GDM1 (cell line): ENCODE measurements around the gene CPLX1.
"Not testable (repeated sequence)": the region's sequence is repeated elsewhere in the genome, so short reads cannot be mapped to it uniquely, and the experiment has no call there.

ENCODE experiments used
- DNase-seq: peaks from one replicate; lab custom pipeline; 2025; lab: John Stamatoyannopoulos, UW

CPLX1 gene

GRCh38 chr4:819401-820229 lies 6.3 kb downstream of the CPLX1 start:
- DNase-seq, result no peak

DNA sequence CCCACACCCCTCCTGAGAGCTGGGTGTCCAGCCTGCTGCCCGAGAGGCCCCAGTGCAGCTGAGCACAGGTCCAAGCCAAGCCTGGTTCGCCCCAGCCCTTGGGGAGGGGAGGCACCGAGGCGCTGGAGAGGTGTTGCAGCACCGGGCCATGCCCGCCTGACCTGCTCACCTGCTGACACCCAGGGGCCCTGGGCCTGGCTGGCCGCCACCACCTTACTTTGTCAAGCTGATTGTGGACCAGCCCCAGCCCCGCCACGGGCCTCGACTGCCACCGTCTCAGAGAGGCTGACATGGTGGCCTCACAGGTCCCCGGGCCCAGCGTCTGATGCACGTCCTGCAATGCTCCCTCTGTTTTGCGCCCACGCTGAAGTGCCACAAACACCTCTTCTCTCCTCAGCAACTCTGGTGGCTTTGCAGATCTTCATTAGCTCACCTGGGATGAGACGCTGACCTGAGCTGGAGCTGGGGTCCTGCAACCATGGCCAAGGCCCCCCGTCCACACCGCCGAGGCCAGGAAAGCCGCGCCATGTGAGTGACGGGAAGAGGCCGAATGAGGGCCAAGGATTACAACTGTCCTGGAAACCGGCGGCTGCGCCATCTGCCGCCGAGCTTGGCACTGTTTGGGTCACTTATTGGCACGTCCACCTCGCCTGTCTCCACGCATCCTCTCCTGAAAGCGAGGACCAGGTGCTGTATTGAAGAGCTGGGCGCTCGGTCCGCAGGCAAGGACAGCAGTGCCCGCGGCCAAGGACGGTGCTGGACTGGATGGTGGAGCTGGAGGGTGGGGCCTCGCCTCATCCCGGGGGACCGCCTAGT lies 7.6 kb downstream of the CPLX1 start:
- no peak for DNase-seq

DNA sequence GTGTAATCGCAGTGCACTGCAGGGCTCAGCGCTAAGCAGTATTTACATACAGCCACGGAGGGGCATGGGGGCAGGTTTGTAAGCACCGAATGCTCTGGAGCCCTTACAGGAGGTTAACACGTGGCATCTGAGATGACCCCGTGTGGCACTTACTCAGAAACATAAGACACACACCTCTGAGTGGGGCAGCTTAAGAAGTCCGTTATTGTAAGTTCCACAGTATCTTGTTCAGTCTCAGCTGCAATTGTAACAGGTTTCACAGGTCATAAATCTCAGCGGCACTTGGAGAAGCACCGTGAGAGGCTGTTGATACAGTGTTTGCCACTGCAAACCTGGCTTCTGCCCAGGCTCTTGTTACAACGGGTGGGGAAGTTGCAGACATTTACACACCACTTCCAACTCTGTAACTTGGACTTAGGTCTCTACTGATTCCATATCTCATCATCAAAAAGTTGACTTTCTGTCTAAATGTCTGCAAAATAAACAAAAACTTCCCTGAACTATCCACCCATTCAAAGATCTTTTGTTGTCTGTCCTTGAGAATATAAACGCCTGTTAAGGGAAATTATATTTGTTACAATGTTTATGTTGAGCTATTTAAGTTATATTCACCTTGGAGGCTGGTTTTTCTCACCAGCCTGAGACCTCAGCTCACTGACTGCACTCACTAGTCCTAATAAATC lies 10.3 kb downstream of the CPLX1 start:
- no peak for DNase-seq

GRCh38 chr4:814312-814850 lies 11.5 kb downstream of the CPLX1 start:
- DNase-seq, result no peak

GRCh38 chr4:813900-814299 lies 12.0 kb downstream of the CPLX1 start:
- no peak for DNase-seq

DNA sequence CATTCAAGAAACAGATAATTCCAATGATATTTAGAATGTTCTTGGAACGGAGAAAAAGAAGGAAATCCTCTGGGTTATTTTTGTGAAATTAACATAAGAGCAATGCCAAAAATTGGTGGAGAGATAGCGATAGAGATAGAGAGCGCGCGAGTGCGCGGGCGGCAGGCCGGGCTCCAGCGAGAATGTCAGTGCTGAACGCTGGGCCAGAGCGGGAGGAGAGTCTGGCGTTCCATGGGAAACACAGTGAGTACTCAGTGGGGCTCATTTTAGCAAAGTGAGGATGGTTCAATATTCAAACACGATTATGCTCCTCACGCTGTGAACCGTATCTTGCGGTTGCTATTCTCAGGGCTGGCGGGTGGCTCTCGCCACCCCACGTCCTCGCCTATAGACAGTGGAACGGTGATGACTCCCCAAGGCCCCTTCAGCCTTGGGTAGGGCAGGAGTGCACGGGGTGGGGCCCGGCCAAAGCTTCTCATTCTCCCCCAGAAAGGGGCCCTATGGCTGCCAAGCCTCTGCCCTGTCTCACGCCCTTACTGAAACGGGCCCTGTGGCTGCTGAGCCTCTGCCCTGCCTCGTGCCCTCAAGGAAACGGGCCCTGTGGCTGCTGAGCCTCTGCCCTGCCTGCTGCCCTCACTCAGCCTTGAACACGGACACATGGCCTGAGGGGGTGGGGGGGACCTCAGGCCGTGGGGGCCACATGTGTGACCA lies 16.9 kb downstream of the CPLX1 start:
- DNase-seq, result no peak

DNA sequence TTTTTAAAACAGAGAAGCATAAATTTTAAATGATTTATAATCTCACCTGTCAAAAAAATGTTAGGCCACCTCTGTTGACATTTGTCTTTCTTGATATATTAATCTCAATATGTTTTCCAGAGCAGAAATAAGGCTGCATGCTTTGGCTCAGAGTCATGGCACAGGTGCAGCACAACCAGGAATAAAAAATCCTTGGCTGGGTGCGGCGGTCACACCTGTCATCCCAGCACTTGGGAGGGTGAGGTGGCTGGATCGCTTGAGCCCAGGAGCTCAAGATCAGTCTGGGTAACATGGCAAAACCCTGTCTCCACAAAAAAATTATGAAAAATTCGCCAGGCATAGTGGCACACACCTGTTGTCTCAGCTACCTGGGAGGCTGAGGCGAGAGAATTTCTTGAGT lies 18.1 kb downstream of the CPLX1 start:
- no peak for DNase-seq

- DNase-seq, result not testable (repeated sequence)
These were observed 18.9 kb downstream of the CPLX1 start for GRCh38 chr4:806979-807378.

- DNase-seq, result no peak
These were observed 21.1 kb downstream of the CPLX1 start for GRCh38 chr4:804804-805203.

GRCh38 chr4:803884-804283 lies 22.0 kb downstream of the CPLX1 start:
- no peak for DNase-seq

GRCh38 chr4:801436-802124 lies 24.3 kb downstream of the CPLX1 start:
- DNase-seq, result no peak

DNA sequence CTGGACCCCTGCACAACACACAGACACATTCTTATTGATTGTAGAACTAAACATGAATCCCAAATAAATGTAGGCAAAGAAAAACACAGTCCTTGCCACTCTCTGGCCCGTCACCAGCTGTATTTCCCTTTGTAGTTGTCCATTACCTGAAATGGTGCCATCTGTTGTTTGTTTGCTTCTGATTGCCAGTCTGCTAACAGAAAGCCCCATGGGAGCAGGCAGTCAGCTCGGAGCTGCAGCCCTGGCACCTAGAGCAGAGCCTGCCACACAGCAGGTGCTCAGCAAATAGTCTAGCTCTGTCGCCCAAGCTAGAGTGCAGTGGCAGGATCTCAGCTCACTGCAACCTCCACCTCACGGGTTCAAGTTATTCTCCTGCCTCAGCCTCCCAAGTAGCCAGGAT lies 28.9 kb downstream of the CPLX1 start:
- no peak for DNase-seq

DNA sequence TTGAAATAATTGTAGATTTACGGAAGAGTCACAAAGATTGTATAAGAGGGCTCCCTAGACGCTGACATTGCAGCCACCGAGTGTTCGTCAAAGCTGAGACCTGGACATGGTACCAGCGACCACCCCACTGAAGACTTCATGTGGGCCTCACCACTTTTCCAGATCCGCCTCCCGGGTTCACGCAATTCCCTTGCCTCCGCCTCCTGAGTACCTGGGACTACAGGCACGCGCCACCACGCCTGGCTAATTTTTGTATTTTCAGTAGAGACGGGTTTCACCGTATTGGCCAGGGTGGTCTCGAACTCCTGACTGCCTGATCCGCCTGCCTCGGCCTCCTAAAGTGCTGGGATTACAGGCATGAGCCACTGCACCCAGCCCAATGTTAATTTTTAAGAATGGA lies 29.7 kb downstream of the CPLX1 start:
- DNase-seq, result no peak

GRCh38 chr4:795726-796119 lies 30.2 kb downstream of the CPLX1 start:
- DNase-seq, result no peak

GRCh38 chr4:794900-795725 lies 30.8 kb downstream of the CPLX1 start:
- no peak for DNase-seq

DNA sequence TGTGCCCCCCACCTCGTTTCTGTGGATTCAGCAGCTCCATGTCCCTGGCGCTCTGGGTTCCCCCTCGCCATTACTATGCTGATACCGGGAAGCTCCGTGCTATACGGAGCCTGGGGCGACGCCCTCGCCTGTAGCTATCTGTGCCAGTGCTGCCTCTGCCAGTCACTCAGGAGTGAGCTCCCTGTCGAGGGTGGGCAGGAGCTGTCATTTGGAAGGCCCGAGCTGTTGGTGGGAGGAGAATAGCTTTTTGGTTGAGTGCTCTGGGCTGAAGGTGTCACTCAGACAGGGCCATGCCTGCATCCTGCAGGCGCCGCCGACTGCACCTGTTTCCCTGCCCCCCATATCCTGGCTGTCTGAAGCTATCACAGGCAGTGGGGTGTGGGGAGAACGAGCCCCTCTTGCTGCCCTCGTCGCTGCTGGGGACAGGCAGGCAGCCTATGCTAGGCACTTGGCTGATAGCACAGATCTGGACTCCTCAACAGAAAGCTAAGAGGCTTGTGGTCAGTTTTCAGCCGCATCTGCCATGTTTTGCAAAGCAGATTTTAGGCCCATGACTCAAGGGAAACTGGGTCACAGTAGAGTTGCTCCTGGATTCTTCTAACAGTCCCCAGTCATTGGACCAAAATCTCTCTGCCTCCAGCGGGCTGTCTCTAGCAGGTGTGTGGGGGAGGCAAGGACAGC lies 31.8 kb downstream of the CPLX1 start:
- DNase-seq, result no peak

- no peak for DNase-seq
These were observed 32.7 kb downstream of the CPLX1 start for GRCh38 chr4:793093-793861.

- DNase-seq, result no peak
These were observed 33.3 kb downstream of the CPLX1 start for GRCh38 chr4:792626-793092.
